Measurements from ENCODE around the gene CSAD.
A peak's percentile ranks its signal among the peaks of the same experiment; 100 is the strongest.
"Not testable (repeated sequence)": the region's sequence is repeated elsewhere in the genome, so short reads cannot be mapped to it uniquely, and the experiment has no call there.

CSAD gene

DNA sequence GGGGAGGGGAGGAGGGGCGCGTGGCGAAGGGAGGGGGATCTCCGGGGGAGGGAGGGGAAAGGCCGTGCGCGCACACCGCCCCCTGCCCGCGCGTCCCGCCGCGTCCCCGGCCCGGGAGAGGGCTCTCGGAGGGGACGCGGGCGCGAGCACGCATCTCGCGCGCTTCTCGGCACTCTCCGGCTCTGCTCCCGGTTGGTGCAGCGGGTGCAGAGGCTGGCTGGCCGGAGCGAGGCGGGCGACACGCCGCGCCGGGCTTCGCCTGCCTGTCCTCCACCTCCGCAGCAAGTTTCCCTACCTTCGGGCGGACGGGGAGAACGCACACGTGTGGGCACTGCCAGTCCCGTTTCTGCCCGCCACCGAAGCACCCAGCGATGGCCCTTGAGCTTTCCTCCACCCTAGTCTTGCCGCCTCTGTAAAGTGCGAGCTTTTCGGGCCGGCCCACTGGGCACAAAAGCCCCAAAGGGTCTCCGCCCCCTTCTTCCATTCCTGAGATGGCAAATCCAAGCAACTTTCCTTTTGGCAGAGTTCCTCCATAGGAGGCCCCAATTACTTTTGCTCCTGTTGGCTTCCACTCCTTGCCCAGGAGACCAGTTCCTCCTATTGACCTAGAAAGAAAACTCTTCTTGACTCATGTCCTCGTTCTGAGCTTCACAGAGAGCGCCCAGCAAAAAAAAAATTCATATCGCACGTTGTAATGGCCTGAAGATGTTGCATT is 363 bp upstream of the CSAD start:
- DNase-seq (ENCODE audit: low spot score) (peak; percentile 94), FAIRE-seq (peak; percentile 82)

DNA sequence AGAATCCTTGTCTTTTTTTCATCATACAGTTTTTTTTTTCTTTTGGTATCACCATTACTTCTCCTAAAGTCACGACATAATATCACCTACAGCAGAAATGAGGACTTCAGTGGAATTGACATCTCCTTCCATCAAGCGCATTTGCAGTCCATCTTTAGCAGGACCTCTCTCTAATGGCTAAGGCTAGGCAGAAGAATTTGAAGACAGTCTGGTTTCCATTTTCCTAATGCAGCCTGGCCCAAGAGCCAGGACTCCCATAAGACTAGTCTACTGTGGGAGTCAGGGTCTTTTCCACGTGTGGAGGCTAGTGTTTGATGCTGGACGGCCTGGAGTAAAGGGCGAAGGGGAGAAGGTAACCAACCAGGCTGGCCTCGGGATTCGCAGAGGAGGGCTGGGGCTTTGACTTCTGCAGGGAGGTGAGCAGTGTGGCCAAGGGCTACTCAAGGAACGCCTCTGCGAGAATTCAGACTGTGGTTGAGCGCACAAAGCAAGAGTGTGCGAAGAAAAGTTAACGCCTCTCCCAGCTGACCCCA is 972 bp downstream of the CSAD start:
- FAIRE-seq (no peak), DNase-seq (ENCODE audit: low spot score) (peak; percentile 47)

DNA sequence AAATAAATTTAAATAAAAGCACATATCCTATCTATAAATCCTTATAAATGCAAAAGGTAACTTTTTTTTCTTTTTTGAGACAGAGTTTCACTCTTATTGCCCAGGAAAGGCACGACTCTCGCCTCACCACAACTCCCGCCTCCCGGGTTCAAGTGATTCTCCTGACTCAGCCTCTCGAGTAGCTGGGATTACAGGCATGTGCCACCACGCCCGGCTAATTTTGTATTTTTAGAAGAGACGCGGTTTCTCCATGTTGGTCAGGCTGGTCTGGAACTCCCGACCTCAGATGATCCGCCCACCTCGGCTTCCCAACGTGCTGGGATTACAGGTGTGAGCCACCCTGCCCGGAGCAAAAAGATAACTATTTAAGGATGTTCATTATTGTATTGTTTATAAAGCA is 1.9 kb downstream of the CSAD start:
- not testable (repeated sequence) for DNase-seq (ENCODE audit: low spot score); FAIRE-seq

DNA sequence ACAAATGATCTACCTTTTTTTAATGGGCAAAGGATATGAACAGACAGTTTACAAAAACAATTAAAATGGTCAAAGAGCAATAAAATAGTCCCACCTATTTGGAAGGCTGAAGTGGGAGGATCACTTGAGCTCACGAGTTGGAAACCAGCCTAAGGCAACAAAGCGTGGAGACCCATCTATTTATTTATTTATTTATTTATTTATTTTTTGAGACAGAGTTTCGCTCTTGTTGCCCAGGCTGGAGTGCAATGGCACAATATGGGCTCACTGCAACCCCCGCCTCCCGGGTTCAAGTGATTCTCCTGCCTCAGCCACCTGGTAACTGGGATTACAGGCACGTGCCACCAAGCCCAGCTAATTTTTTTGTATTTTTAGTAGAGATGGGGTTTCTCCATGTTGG is 3.3 kb downstream of the CSAD start:
- FAIRE-seq; DNase-seq (ENCODE audit: low spot score): not testable (repeated sequence)

DNA sequence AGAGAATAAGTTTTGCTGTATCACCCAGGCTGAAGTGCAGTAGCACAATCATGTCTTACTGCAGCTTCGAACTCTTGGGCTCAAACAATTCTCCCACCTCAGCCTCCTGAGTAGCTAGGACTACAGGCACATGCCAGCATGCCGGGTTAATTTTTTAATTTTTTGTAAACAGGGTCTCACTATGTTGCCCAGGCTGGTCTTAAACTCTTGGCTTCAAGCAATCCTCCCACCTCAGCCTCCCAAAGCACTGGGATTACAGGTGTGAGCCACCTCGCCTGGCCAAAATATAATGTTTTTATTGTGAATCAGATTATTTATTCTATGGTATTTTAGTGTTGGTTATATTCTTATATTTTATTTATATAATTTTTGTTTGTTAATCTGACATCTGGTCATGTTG is 4.0 kb downstream of the CSAD start:
- FAIRE-seq (no peak), DNase-seq (ENCODE audit: low spot score) (no peak)

DNA sequence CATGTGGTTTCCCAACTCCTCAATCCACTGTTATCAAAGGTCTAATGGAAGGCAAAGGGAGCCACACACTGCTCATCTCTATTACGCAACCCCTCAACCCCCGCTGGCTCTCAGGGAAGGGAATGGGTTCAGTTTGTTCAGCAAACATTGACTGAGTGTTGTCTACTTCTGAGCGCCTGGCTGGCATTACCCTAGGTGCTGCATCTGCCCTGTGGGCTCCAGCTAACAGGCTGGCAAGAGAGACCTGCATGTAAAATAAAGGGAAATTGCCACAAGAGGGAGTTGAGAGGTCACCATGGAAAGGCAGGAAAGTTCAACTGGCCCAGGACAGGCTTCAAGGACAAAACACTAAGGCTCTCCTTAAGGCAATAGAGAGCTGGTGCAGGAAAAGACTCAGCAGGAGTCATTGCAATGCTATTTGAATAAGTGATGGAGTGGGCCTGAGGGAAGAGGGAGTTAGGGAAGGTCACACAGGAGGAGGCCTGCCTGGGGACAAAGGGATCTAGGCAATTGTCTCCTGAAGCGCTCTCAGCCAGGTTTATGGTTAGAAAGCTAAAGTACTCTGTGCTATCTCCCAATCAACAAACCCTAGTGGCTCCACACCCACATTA is 5.7 kb downstream of the CSAD start:
- DNase-seq (ENCODE audit: low spot score) (no peak), FAIRE-seq (no peak)

DNA sequence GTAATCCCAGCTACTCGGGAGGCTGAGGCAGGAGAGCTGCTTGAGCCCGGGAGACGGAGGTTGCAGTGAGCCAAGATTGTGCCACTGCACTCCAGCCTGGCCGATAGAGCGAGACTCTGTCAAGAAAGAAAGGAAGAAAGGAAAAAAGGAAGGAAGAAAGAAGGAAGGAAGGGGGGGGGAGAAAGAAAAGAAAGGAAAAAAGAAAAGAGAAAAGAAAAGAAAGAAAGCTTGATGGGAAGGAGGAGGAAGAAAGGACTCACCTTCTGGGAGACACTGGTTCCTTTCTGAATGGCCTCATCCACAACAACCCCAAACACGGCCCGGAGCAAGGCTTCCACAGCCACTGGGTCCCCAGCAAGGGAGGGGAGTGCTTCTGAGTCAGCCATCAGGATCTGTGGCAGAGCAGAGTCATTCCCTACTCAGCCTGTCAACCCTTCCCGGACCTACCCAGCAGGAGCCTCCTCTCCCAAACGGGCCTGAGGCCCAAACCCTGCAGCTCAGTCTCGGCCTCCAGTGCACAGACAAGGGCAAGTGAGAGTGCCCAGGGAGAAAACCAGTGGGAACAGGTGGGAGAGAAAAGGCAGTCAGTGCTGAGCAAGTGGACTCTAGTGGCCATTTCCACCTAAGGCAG is 7.5 kb downstream of the CSAD start:
- DNase-seq (ENCODE audit: low spot score) (no peak), FAIRE-seq (no peak)

DNA sequence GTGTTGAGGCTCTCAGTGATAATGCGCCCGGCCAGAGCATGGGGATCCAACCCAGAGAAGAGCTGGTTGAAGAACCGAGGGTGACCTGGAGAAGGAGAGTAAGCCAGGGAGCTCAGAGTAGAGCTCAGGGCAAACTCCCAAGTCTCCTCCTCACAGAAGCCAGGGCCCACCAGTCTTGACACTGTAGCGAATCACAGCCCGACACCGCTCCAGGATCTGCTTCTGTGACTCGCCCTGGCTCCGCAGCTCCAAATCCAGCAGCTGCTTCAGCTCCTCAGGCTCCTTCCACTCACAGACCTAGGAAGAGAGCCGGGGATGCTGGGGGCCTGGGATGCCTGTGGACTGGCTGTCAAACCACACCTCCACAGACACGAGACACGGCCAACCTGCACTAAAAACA is 8.4 kb downstream of the CSAD start:
- no peak for FAIRE-seq
- no peak for DNase-seq (ENCODE audit: low spot score)

DNA sequence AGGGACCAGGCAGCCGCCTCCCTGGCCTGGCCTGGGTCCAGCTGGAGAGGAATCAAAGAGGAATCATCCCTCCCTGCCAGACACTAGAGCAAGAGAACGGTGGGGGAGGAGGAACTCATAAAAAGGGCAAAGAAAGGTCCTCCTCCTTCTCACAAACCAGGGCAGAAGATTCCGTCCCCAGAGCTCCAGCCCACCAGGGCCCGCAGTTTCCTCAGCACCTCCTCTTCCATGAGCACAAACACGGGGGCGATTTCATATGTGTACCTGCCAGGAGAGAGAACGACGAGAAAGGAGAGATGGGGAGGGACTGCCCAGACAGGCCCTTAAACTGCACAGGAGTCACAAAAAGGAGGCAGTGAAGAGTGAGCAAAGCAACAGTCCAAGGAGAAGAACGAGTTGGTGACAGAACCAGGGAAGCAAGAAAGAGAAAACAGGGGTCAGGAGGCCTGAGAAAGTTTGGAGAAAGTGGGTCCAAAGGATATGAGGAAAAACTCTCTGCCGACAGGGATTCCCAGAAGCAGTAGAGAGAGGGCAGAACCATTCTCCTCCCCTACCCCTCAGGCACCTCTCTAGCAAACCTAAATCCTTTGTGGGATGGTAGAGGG is 8.9 kb downstream of the CSAD start:
- DNase-seq (ENCODE audit: low spot score): peak; percentile 57

DNA sequence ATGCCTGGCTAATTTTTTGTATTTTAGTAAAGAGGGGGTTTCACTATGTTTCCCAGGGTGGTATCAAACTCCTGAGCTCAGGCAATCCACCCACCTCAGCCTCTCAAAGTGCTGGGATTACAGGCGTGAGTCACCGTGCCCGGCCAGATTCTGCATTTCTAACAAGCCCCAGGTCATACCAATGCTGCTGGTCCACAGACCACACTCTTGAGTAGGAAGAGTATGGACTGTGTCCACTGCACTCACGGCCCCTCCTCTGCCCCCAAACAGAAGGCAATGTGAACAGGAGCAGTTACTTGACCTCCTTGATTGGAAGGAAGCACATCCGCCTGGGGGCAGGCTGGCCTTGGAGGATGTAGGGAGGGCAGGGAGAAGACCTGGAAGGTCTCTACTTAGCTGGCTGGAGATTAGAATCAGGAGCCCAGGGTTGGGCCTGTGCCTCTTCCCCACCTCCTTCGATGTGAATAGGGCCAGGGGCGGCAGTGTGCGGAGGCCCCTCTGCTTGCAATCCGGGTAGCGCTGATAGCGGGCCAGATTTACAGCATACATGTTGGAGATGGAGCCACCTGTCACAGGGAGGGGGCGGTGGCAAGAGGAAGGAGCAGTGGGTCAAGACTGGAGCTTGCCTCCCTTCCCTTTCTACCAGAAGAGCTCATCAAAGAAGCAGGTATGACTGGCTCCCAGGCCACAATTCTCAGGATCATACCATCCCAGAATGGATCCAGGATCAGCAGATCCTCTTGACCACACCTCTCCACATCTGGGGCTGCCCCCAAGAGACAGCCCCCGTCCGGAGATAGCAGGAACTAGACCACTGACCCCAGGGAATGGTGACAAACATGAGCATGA is 9.6 kb downstream of the CSAD start:
- no peak for FAIRE-seq
- no peak for DNase-seq (ENCODE audit: low spot score)

More for the DNA sequence above, 8.9 kb downstream of the CSAD start:
- FAIRE-seq: no peak

DNA sequence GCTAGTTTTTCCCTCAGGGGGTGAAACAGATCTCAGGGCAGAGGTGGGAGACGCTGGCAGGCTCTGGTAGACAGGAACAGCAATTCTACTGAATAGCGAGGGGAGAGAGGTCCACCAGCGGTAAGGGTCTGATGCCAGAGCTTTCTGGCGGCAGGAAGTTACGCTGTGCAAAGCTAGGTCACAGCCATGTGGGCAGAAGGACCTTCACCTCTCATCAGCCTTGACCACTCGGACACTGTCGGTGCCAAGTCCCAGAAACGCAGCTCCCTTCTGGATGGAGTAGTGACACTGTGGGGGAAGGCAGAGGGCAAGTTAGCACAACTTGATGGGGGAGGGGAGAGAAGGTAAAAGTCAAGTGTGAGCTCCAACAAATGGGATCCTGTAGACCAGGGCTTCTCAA is 10.5 kb downstream of the CSAD start:
- no peak for DNase-seq (ENCODE audit: low spot score)
- no peak for FAIRE-seq

DNA sequence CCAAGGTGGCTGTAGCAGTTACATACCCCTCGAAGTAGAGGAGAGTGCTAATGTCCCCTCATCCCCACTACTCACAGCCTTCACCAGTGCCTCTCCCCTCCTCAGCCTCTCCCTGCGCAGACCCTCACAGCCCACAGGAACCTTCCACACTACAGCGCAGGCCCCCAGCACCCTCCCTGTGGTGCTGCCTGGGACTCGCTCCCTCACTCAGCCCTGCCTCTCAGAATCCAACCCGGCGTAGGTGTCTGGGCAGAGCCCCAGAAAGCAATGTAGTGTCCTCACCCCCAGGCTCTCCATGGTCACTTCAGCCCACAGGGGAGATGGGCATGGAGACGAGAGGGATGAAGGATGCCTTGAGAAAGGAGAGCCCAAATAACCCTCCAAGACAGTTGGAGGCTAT is 11.1 kb downstream of the CSAD start:
- DNase-seq (ENCODE audit: low spot score) (no peak), FAIRE-seq (no peak)

DNA sequence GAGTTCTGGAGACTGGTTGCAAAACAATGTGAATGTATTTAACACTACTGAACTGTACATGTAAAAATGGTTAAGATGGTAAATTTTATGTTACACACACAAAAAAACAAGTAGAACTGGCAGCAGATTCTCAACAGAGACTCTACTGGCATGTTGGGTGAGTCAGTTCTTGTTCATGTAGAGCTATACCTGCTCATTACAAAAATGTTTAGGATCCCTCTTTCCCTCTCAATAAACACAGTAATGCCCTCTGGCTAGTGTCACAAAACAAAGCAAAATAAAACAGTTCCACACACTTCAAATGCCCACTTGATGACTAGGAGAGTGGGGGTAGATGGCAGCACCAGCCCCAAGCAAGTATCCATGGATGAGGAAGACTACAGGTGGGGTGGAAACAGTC is 13.9 kb downstream of the CSAD start:
- no peak for DNase-seq (ENCODE audit: low spot score)
- no peak for FAIRE-seq

DNA sequence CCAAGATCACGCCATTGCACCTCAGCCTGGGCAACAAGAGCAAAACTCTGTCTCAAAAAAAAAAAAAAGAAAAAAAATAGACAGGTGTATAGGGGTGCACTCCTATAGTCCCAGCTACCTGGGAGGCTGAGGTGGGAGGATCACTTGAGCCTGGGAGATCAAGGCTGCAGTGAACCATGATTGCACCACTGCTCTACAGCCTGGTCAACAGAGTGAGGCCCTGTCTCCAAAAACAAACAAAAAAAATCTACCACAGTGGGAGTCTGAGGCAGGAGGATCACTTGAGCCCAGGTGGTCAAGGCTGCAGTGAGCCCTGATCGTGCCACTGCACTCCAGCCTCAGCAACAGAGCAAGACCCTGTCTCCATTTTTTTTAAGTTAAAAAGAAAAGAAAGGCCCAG is 17.7 kb downstream of the CSAD start:
- not testable (repeated sequence) for FAIRE-seq; DNase-seq (ENCODE audit: low spot score)

DNA sequence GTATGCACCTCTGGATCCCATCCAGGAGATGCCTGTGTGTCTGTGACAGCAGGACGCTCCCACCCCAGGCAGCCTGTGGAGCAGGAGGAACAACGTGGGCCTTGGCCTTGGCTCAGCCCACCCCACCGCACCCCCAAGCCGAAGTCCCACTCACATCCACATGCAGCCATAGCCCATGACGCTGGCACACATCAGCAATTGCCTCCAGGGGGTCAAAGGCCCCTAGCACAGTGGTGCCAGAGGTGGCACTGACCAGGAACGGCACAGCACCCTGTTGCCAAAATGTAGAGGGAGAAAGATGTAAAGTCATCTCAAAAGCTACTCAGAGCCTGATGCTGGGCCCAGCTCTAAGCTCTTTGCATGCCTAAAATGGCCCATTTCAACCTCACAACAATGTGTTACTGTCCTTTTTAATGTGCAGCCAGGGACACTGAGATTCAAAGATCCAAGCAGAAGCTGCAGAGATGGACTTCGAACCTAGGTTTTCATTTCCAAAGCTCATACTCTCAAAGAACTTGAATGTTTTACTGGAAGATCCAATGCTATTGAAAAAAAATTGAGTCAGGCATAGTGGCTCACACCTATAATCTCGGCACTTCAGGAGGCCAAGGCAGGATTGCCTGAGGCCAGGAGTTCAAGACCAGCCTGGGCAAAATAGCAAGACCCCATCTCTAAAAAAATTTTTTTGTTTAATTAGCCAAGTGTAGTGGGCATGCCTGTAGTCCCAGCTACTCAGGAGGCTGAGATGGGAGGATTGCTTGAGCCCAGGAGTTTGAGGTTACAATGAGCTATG is 19.4 kb downstream of the CSAD start:
- DNase-seq (ENCODE audit: low spot score): no peak
- no peak for FAIRE-seq

DNA sequence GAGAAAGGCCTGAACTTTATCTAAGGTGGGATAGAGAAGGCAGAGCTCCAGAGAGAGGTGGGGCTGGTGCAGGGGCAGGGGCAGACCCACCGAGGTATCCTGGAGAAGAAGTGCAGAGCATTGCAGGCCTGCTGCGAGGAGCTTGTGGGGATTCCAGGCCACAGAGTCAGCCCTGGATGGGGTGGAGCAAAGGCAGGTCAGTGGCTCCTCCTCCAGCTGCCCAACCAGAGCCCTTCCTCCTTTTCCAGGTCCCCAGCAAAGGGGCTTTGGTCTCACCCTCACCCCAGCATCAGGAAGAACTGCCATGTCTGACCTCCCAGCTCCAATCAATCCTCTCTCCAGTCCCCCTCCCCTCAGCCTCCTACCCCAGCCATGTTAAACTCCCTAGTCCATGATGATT is 20.1 kb downstream of the CSAD start:
- FAIRE-seq (no peak), DNase-seq (ENCODE audit: low spot score) (no peak)

DNA sequence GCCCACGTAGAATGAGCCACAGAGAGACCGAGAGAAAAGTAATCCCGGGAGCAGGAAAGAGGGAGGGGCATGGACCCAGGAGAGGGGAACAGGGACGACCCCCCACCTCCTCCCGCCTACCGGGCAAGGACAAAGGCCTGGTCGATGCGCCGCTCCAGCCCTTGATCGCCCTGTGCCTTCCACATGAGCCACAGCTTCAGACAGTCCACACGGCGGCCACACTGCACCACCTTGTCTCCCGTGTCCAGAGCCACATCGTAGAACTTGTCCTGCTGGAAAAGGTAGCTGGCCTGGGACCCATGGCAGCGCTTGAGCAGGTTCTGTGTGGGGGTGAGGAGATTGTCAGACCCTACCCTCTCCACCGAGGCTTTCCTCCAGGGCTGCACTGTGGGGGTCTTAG is 20.7 kb downstream of the CSAD start:
- no peak for FAIRE-seq
- no peak for DNase-seq (ENCODE audit: low spot score)

DNA sequence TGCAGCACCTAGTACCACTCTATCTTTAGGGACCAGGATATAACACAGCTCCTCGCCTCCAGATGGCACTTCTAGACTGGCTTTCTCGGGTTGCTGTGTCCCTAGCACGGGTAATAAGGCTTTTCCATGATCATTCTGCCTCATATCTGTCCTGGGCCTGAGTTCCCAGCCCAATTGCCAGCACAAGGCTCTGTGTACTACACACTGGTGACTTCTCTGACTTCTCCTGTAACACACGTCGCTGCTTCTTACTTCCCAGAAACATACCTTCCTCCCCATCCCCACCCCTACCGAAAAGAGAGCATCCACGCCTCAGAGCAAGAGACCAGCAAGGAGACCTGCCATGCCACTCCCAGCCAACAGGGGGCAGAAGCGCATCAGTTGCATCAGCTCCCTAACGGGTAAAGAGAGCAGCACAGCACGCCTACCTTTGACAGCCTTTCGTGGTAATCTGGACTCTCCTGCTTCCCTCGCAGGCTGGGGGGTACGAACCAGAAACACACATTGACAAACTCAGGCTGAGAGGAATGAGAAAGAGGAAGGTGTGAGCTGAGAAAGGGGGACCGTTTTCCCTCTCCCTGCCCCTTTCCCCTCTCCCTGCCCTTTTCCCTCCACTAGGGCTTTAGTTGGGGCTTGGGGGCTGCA is 21.4 kb downstream of the CSAD start:
- FAIRE-seq (no peak), DNase-seq (ENCODE audit: low spot score) (peak; percentile 87)

DNA sequence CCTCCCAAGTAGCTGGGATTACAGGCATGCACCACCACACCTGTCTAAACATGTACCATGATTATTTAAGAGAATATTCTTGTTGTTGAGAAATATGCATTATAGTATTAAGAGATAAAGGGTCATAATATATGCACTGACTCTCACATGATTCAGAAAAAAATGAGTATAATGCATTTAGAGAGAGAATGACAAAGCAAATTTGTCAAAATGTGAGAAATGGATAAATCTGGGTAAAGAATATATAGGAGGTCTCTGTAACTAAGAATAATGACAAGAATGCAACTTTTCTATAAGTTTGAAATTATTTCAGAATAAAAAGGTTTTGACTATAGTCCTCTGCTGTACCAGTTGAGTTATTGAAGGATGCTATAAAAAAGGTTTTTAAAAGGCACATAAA is 28.3 kb downstream of the CSAD start:
- FAIRE-seq (no peak), DNase-seq (ENCODE audit: low spot score) (no peak)

DNA sequence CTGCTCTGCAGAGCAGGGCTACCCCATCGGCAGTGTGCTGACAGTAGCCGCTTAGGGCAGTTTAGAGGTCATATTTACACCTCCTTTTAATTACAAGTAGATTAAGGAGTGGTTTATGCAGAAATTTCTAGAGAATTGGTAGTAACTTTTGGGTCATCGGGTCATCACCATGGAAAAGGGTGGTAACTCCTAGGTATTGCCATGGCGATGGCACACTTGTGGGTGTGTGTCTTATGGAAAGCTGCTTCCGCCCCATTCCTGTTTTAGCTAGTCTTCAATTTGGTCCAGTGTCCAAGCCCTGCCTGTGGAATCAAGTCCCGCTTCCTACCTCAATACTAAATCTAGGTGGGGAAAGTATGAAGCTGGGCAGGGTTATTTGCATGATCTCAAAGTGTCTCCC is 29.7 kb downstream of the CSAD start:
- no peak for DNase-seq (ENCODE audit: low spot score)
- FAIRE-seq: no peak
